WTC11 (cell line): ENCODE measurements around the gene SNRPD2. TPM values are rescaled to one million over a fixed set of nuclear protein-coding genes. Genes with fewer than 3 reads are reported as not detected.
"Not testable (repeated sequence)": the region's sequence is repeated elsewhere in the genome, so short reads cannot be mapped to it uniquely, and the experiment has no call there.

Experiments used
- ATAC-seq: fragments of 200-7000 bp; cut with Tn5 transposase; 2 replicates; pipeline ENCODE4 v1.10.0; 2021; ENCODE audit warnings: mild to moderate bottlenecking, moderate library complexity
- CTCF ChIA-PET: fragments of 300-600 bp; sonication (Branson Sonifier 250); formaldehyde crosslinking; loops from one replicate; lab custom pipeline; 2021; ENCODE audit warnings: antibody characterized with exemption; lab: Charles Lee
- POLR2A ChIA-PET: fragments of 350-600 bp; sonication (Branson Sonifier 250); formaldehyde crosslinking; loops from one replicate; lab custom pipeline; 2021; ENCODE audit warnings: antibody characterized with exemption; lab: Charles Lee
- DNase-seq: peaks from one replicate; pipeline ENCODE4 v3.0.0; 2021; ENCODE audit warnings: low spot score
- H3K27ac Mint-ChIP-seq: 2 replicates; pipeline ENCODE4 v1.8.0; 2021; ENCODE audit warnings: mixed read lengths
- H3K27me3 Mint-ChIP-seq: 2 replicates; pipeline ENCODE4 v1.8.0; 2021; ENCODE audit warnings: low read depth, mild to moderate bottlenecking, moderate library complexity, mixed read lengths
- H3K36me3 Mint-ChIP-seq: 2 replicates; pipeline ENCODE4 v1.8.0; 2021; ENCODE audit warnings: mixed read lengths
- H3K4me1 Mint-ChIP-seq: 2 replicates; pipeline ENCODE4 v1.8.0; 2022; ENCODE audit warnings: mixed read lengths
- H3K4me3 Mint-ChIP-seq: 2 replicates; pipeline ENCODE4 v1.8.0; 2021; ENCODE audit warnings: mild to moderate bottlenecking, moderate library complexity, mixed read lengths
- H3K9me3 Mint-ChIP-seq: 2 replicates; pipeline ENCODE4 v1.8.0; 2021; ENCODE audit warnings: mixed read lengths
- CREB1 ChIP-seq: sonication (generic); formaldehyde crosslinking; IDR thresholded peaks from 2 replicates; pipeline ENCODE4 v1.8.0; 2023; ENCODE audit warnings: mild to moderate bottlenecking, missing genetic modification reagents
- CREM ChIP-seq: sonication (generic); formaldehyde crosslinking; IDR thresholded peaks from 2 replicates; pipeline ENCODE4 v1.8.1; 2022; ENCODE audit warnings: mild to moderate bottlenecking, missing genetic modification reagents, moderate library complexity
- EMX1 ChIP-seq: fragments of 250-450 bp; sonication (Bioruptor Pico); IDR thresholded peaks from 2 replicates; pipeline ENCODE4 v1.8.0; 2021; ENCODE audit warnings: mild to moderate bottlenecking
- ETV6 ChIP-seq: sonication (generic); formaldehyde crosslinking; IDR thresholded peaks from 2 replicates; pipeline ENCODE4 v1.8.1; 2022; ENCODE audit warnings: mild to moderate bottlenecking, missing genetic modification reagents
- FOXP1 ChIP-seq: sonication (generic); formaldehyde crosslinking; IDR thresholded peaks from 2 replicates; pipeline ENCODE4 v1.8.0; 2022; ENCODE audit warnings: missing genetic modification reagents, mild to moderate bottlenecking, moderate library complexity, borderline replicate concordance
- GRHL2 ChIP-seq: fragments of 250-450 bp; sonication (Bioruptor Pico); IDR thresholded peaks from 2 replicates; pipeline ENCODE4 v1.8.0; 2022; ENCODE audit warnings: mild to moderate bottlenecking, moderate library complexity; ENCODE audit not compliant: insufficient replicate concordance, severe bottlenecking
- GTF2I ChIP-seq: fragments of 250-450 bp; sonication (Bioruptor Pico); conservative IDR thresholded peaks from 2 replicates; pipeline ENCODE4 v1.4.0; 2021; ENCODE audit warnings: mild to moderate bottlenecking
- HMGA2 ChIP-seq: fragments of 250-450 bp; sonication (Bioruptor Pico); IDR thresholded peaks from 2 replicates; pipeline ENCODE4 v1.4.0; 2021; ENCODE audit warnings: mild to moderate bottlenecking, moderate library complexity
- IRF2 ChIP-seq: sonication (generic); formaldehyde crosslinking; IDR thresholded peaks from 2 replicates; pipeline ENCODE4 v1.8.0; 2022; ENCODE audit warnings: low read depth, missing genetic modification reagents, borderline replicate concordance
- MYBL2 ChIP-seq: sonication (generic); formaldehyde crosslinking; IDR thresholded peaks from 2 replicates; pipeline ENCODE4 v1.8.1; 2023; ENCODE audit warnings: mild to moderate bottlenecking, moderate library complexity, missing genetic modification reagents
- RORB ChIP-seq: fragments of 250-450 bp; sonication (Bioruptor Pico); IDR thresholded peaks from 2 replicates; pipeline ENCODE4 v1.9.0; 2021; ENCODE audit warnings: mild to moderate bottlenecking
- ZNF138 ChIP-seq: sonication (generic); formaldehyde crosslinking; conservative IDR thresholded peaks from 2 replicates; pipeline ENCODE4 v1.8.1; 2022; ENCODE audit warnings: mild to moderate bottlenecking, moderate library complexity, missing genetic modification reagents
- ZNF232 ChIP-seq: sonication (generic); formaldehyde crosslinking; IDR thresholded peaks from 2 replicates; pipeline ENCODE4 v1.8.0; 2022; ENCODE audit warnings: mild to moderate bottlenecking, missing genetic modification reagents
- total RNA-seq: library from RNA; stranded (reverse); gene quantifications from 3 replicates; pipeline ENCODE4 v1.2.3, GENCODE V29; 2021
- TF ChIP-seq, protein P1 (sequence below): sonication (generic); formaldehyde crosslinking; IDR thresholded peaks from 2 replicates; pipeline ENCODE4 v1.8.0; 2023; ENCODE audit warnings: missing genetic modification reagents, mild to moderate bottlenecking, borderline replicate concordance
- TF ChIP-seq, protein P2 (sequence below): sonication (generic); formaldehyde crosslinking; IDR thresholded peaks from 2 replicates; pipeline ENCODE4 v1.8.0; 2022; ENCODE audit warnings: mild to moderate bottlenecking, missing genetic modification reagents
- TF ChIP-seq, protein P3 (sequence below): sonication (generic); formaldehyde crosslinking; IDR thresholded peaks from 2 replicates; pipeline ENCODE4 v1.8.1; 2022; ENCODE audit warnings: mild to moderate bottlenecking, moderate library complexity, missing genetic modification reagents
- TF ChIP-seq, protein P4 (sequence below): sonication (generic); formaldehyde crosslinking; IDR thresholded peaks from 2 replicates; pipeline ENCODE4 v1.8.1; 2023; ENCODE audit warnings: mild to moderate bottlenecking, moderate library complexity, missing genetic modification reagents
- TF ChIP-seq, protein P5 (sequence below): sonication (generic); formaldehyde crosslinking; IDR thresholded peaks from 2 replicates; pipeline ENCODE4 v1.8.0; 2022; ENCODE audit warnings: missing genetic modification reagents
- TF ChIP-seq, protein P6 (sequence below): fragments of 250-450 bp; sonication (Bioruptor Pico); IDR thresholded peaks from 2 replicates; pipeline ENCODE4 v1.9.0; 2021; ENCODE audit warnings: moderate library complexity, mild to moderate bottlenecking, inconsistent platforms, borderline replicate concordance

Gene SNRPD2
- total RNA-seq, 1 experiment from 2014 or later, result 739 TPM

DNA sequence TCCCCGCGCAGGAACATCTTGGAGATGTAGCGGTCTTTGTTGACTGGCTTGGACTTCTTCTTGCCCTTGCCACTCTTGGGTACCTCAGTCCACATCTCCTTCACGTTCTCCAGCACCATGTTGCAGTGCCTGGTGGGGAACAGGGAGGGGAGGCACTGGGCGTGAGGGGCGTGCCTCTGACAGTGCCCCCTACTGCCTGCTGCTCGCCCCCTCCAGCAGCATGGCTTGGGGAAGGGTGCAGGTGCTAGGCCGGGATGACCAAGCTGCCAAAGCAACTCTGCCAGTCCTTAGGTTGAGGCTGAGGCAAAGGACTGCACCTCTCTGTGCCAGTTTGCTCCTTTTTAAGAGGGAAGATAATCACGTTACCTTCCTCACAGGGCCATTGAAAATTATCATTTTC, 4.2 kb downstream of the SNRPD2 start (continued):
- TF ChIP-seq, protein P1, sequence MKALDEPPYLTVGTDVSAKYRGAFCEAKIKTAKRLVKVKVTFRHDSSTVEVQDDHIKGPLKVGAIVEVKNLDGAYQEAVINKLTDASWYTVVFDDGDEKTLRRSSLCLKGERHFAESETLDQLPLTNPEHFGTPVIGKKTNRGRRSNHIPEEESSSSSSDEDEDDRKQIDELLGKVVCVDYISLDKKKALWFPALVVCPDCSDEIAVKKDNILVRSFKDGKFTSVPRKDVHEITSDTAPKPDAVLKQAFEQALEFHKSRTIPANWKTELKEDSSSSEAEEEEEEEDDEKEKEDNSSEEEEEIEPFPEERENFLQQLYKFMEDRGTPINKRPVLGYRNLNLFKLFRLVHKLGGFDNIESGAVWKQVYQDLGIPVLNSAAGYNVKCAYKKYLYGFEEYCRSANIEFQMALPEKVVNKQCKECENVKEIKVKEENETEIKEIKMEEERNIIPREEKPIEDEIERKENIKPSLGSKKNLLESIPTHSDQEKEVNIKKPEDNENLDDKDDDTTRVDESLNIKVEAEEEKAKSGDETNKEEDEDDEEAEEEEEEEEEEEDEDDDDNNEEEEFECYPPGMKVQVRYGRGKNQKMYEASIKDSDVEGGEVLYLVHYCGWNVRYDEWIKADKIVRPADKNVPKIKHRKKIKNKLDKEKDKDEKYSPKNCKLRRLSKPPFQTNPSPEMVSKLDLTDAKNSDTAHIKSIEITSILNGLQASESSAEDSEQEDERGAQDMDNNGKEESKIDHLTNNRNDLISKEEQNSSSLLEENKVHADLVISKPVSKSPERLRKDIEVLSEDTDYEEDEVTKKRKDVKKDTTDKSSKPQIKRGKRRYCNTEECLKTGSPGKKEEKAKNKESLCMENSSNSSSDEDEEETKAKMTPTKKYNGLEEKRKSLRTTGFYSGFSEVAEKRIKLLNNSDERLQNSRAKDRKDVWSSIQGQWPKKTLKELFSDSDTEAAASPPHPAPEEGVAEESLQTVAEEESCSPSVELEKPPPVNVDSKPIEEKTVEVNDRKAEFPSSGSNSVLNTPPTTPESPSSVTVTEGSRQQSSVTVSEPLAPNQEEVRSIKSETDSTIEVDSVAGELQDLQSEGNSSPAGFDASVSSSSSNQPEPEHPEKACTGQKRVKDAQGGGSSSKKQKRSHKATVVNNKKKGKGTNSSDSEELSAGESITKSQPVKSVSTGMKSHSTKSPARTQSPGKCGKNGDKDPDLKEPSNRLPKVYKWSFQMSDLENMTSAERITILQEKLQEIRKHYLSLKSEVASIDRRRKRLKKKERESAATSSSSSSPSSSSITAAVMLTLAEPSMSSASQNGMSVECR (CRISPR knock-in tag), result no peak
- TF ChIP-seq CREB1 (no peak), EMX1 (CRISPR knock-in tag) (no peak), MYBL2 (CRISPR knock-in tag) (no peak), ETV6 (CRISPR knock-in tag) (no peak), GTF2I (CRISPR knock-in tag) (no peak), GRHL2 (CRISPR knock-in tag) (no peak), ZNF232 (CRISPR knock-in tag) (no peak), FOXP1 (CRISPR knock-in tag) (no peak), IRF2 (CRISPR knock-in tag) (no peak), RORB (CRISPR knock-in tag) (no peak)
- TF ChIP-seq, protein P2, sequence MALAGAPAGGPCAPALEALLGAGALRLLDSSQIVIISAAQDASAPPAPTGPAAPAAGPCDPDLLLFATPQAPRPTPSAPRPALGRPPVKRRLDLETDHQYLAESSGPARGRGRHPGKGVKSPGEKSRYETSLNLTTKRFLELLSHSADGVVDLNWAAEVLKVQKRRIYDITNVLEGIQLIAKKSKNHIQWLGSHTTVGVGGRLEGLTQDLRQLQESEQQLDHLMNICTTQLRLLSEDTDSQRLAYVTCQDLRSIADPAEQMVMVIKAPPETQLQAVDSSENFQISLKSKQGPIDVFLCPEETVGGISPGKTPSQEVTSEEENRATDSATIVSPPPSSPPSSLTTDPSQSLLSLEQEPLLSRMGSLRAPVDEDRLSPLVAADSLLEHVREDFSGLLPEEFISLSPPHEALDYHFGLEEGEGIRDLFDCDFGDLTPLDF (CRISPR knock-in tag), result no peak
- TF ChIP-seq, protein P3, sequence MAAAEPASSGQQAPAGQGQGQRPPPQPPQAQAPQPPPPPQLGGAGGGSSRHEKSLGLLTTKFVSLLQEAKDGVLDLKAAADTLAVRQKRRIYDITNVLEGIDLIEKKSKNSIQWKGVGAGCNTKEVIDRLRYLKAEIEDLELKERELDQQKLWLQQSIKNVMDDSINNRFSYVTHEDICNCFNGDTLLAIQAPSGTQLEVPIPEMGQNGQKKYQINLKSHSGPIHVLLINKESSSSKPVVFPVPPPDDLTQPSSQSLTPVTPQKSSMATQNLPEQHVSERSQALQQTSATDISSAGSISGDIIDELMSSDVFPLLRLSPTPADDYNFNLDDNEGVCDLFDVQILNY (CRISPR knock-in tag), result no peak
- TF ChIP-seq, protein P4, sequence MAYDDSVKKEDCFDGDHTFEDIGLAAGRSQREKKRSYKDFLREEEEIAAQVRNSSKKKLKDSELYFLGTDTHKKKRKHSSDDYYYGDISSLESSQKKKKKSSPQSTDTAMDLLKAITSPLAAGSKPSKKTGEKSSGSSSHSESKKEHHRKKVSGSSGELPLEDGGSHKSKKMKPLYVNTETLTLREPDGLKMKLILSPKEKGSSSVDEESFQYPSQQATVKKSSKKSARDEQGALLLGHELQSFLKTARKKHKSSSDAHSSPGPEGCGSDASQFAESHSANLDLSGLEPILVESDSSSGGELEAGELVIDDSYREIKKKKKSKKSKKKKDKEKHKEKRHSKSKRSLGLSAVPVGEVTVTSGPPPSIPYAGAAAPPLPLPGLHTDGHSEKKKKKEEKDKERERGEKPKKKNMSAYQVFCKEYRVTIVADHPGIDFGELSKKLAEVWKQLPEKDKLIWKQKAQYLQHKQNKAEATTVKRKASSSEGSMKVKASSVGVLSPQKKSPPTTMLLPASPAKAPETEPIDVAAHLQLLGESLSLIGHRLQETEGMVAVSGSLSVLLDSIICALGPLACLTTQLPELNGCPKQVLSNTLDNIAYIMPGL (CRISPR knock-in tag), result no peak

DNA sequence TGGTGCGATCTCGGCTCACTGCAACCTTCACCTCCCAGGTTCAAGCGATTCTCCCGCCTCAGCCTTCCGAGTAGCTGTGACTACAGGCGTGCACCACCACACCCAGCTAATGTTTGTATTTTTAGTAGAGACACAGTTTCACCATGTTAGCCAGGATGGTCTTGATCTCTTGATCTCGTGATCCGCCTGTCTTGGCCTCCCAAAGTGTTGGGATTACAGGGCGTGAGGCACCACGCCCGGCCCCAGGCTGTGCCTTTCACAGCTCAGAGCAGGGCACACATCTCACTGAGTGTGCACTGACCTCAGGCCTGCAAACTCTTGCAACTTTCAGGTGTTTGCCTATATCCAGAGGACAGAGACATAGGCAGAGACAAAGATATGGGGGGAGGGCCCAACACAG, 6.7 kb downstream of the SNRPD2 start:
- peaks cover 12% of the 10 kb centered on the region for H3K27me3 Mint-ChIP-seq

DNA sequence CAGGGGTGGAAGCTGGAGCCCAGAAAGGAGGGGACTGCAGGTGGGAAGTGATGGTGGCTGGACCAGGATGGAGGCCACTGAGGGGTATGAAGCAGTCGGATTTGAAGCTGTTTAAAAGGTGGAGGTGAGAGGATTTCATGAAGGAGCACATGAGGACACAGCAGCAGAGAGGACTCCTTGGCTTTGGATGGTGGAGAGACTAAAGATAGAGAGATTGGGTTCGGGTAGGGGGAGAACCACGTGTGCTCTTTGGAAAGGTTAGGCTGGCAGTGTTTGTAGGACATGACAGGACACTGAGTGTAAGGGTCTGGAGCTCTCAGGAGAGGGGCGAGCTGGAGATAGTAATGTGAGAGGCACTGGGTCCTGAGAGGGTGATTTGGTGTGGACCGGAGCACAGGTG, 8.8 kb downstream of the SNRPD2 start:
- peaks cover 32% of the 10 kb centered on the region for H3K36me3 Mint-ChIP-seq
- ChIA-PET CTCF (interaction anchor here (2.6 to 6.7 kb wide), 2 partner anchors 9 to 41 kb away, joined by 22 to 86 read pairs; partner anchors contain the start of genes QPCTL and SNRPD2), POLR2A (interaction anchor here (0.8 kb wide), 1 partner anchor 9 kb away, joined by 3 read pairs; no protein-coding TSS in a partner anchor)
- peaks cover 33% of the 10 kb centered on the region for H3K27me3 Mint-ChIP-seq
- no peak overlapping the region for H3K27ac Mint-ChIP-seq
- H3K4me3 Mint-ChIP-seq, result no peak overlapping the region
- H3K9me3 Mint-ChIP-seq, result no peaks in the 10 kb centered on the region
- DNase-seq (no peak), ATAC-seq (no peak)
- H3K4me1 Mint-ChIP-seq, result peaks cover 12% of the 10 kb centered on the region
- no peak for TF ChIP-seq CREM (CRISPR knock-in tag)
- no peak for TF ChIP-seq EMX1 (CRISPR knock-in tag)
- TF ChIP-seq, protein P5, sequence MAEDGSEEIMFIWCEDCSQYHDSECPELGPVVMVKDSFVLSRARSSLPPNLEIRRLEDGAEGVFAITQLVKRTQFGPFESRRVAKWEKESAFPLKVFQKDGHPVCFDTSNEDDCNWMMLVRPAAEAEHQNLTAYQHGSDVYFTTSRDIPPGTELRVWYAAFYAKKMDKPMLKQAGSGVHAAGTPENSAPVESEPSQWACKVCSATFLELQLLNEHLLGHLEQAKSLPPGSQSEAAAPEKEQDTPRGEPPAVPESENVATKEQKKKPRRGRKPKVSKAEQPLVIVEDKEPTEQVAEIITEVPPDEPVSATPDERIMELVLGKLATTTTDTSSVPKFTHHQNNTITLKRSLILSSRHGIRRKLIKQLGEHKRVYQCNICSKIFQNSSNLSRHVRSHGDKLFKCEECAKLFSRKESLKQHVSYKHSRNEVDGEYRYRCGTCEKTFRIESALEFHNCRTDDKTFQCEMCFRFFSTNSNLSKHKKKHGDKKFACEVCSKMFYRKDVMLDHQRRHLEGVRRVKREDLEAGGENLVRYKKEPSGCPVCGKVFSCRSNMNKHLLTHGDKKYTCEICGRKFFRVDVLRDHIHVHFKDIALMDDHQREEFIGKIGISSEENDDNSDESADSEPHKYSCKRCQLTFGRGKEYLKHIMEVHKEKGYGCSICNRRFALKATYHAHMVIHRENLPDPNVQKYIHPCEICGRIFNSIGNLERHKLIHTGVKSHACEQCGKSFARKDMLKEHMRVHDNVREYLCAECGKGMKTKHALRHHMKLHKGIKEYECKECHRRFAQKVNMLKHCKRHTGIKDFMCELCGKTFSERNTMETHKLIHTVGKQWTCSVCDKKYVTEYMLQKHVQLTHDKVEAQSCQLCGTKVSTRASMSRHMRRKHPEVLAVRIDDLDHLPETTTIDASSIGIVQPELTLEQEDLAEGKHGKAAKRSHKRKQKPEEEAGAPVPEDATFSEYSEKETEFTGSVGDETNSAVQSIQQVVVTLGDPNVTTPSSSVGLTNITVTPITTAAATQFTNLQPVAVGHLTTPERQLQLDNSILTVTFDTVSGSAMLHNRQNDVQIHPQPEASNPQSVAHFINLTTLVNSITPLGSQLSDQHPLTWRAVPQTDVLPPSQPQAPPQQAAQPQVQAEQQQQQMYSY, result no peak
- TF ChIP-seq, protein P6, sequence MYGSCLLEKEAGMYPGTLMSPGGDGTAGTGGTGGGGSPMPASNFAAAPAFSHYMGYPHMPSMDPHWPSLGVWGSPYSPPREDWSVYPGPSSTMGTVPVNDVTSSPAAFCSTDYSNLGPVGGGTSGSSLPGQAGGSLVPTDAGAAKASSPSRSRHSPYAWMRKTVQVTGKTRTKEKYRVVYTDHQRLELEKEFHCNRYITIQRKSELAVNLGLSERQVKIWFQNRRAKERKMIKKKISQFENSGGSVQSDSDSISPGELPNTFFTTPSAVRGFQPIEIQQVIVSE, result no peak
- TF ChIP-seq HMGA2 (CRISPR knock-in tag), result no peak
- TF ChIP-seq ZNF138 (CRISPR knock-in tag), result no peak
- no peak for TF ChIP-seq ZNF232 (CRISPR knock-in tag)
- TF ChIP-seq, protein P4 (CRISPR knock-in tag), result no peak

More for the DNA sequence above, 6.7 kb downstream of the SNRPD2 start:
- ATAC-seq, H3K27ac Mint-ChIP-seq, DNase-seq, POLR2A ChIA-PET, H3K9me3 Mint-ChIP-seq, H3K4me1 Mint-ChIP-seq, H3K4me3 Mint-ChIP-seq: not testable (repeated sequence)
- CTCF ChIA-PET, result interaction anchor here (0.7 kb wide), 1 partner anchor 196 kb away, joined by 4 read pairs; no protein-coding TSS in a partner anchor
- peaks cover 45% of the 10 kb centered on the region for H3K36me3 Mint-ChIP-seq
